ENCODE data around the gene DCAF5. TPM values are rescaled to one million over a fixed set of nuclear protein-coding genes. Genes with fewer than 3 reads are reported as not detected.

DCAF5 gene
- total RNA-seq, 1 experiment from 2014 or later: 29.1 TPM

DNA sequence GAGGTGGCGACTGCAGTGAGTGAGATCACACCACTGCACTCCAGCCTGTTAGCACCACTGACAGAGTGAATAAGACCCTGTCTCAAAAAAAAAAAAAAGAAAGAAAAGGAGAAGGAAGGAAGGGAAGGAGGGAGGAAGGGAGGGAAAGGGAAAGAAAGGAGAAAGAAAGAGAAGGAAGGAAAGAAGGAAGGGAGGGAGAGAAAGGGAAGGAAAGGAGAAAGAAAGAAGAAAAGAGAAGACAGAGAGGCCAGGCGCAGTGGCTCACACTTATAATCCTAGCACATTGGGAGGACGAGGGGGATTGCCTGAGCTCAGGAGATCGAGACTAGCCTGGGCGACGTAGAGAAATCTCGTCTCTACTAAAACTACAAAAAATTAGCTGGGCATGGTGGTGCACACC is 13.2 kb downstream of the DCAF5 start:
- POLR2A ChIA-PET (ENCODE audit: unreplicated experiment): no interaction called here
- H3K9me2 ChIP-seq (ENCODE audit: insufficient read depth): no peaks in the 10 kb centered on the region
- TF ChIP-seq EZH2 (IDR thresholded peaks at IDR 0.05; ENCODE audit: low read depth) (no peak), CTCF (conservative IDR thresholded peaks at IDR 0.05) (no peak)
- H2AFZ ChIP-seq: no peak overlapping the region
- no peak overlapping the region for H3K4me3 ChIP-seq
- H3F3A ChIP-seq (ENCODE audit: insufficient read depth, low read depth): peaks cover 8% of the 10 kb centered on the region; the same call in 1 of the 2 replicates
- H3K36me3 ChIP-seq (ENCODE audit: low read depth): no peaks in the 10 kb centered on the region
- peaks cover 18% of the 10 kb centered on the region; the same call in 1 of the 2 replicates for H3K79me2 ChIP-seq (ENCODE audit: low read depth)
- DNase-seq: no peak
- H3K9me3 ChIP-seq (ENCODE audit: insufficient read depth, low read depth): no peaks in the 10 kb centered on the region
- no peak overlapping the region for H3K4me2 ChIP-seq
- CTCF ChIA-PET: no interaction called here
- no peaks in the 10 kb centered on the region for H3K27me3 ChIP-seq (ENCODE audit: insufficient read depth, low read depth)
- no peaks in the 10 kb centered on the region for H3K4me1 ChIP-seq (replicated peaks; ENCODE audit: insufficient read depth)
- no peak overlapping the region for H3K27ac ChIP-seq
- peaks cover 4% of the 10 kb centered on the region; the same call in 1 of the 2 replicates for H4K20me1 ChIP-seq (ENCODE audit: insufficient read depth)
- BruUV-seq (replicated peaks): no TSS peak
- intact Hi-C loops (cut with micrococcal nuclease; ENCODE audit: unreplicated experiment): no loop called here

- peaks cover 23% of the 10 kb centered on the region for H3K79me2 ChIP-seq (ENCODE audit: low read depth)
- ChIA-PET POLR2A (ENCODE audit: unreplicated experiment) (interaction anchor here (0.7 kb wide), 1 partner anchor 121 kb away, joined by 5 read pairs; no protein-coding TSS in a partner anchor), CTCF (no interaction called here)
- no peak overlapping the region for H3K4me2 ChIP-seq
- DNase-seq: no peak
- peaks cover 16% of the 10 kb centered on the region for H3K4me1 ChIP-seq (replicated peaks; ENCODE audit: insufficient read depth)
- no peak overlapping the region for H3K27ac ChIP-seq
- no peak overlapping the region for H2AFZ ChIP-seq
- no peak for TF ChIP-seq EZH2 (IDR thresholded peaks at IDR 0.05; ENCODE audit: low read depth)
- TF ChIP-seq CTCF (conservative IDR thresholded peaks at IDR 0.05): no peak
- no peak overlapping the region for H3K4me3 ChIP-seq
- no peaks in the 10 kb centered on the region for H3K36me3 ChIP-seq (ENCODE audit: low read depth)
- peaks cover 16% of the 10 kb centered on the region; the same call in 1 of the 2 replicates for H3F3A ChIP-seq (ENCODE audit: insufficient read depth, low read depth)
- peaks cover 4% of the 10 kb centered on the region; the same call in 1 of the 2 replicates for H4K20me1 ChIP-seq (ENCODE audit: insufficient read depth)
- H3K9me3 ChIP-seq (ENCODE audit: insufficient read depth, low read depth): no peaks in the 10 kb centered on the region
- H3K9me2 ChIP-seq (ENCODE audit: insufficient read depth): no peaks in the 10 kb centered on the region
- BruUV-seq (replicated peaks): no TSS peak
- intact Hi-C loops (cut with micrococcal nuclease; ENCODE audit: unreplicated experiment): no loop called here
- H3K27me3 ChIP-seq (ENCODE audit: insufficient read depth, low read depth): no peaks in the 10 kb centered on the region
These were observed 14.9 kb downstream of the DCAF5 start for GRCh38 chr14:69137843-69138535.

GRCh38 chr14:69137416-69137815 is 15.5 kb downstream of the DCAF5 start:
- no peaks in the 10 kb centered on the region for H3K36me3 ChIP-seq (ENCODE audit: low read depth)
- peaks cover 4% of the 10 kb centered on the region; the same call in 1 of the 2 replicates for H4K20me1 ChIP-seq (ENCODE audit: insufficient read depth)
- no peak overlapping the region for H2AFZ ChIP-seq
- H3K4me2 ChIP-seq: no peak overlapping the region
- intact Hi-C loops (cut with micrococcal nuclease; ENCODE audit: unreplicated experiment): no loop called here
- peaks cover 27% of the 10 kb centered on the region for H3K79me2 ChIP-seq (ENCODE audit: low read depth)
- no peak overlapping the region for H3K27ac ChIP-seq
- no peaks in the 10 kb centered on the region for H3K9me2 ChIP-seq (ENCODE audit: insufficient read depth)
- TF ChIP-seq EZH2 (IDR thresholded peaks at IDR 0.05; ENCODE audit: low read depth) (no peak), CTCF (conservative IDR thresholded peaks at IDR 0.05) (no peak)
- no peaks in the 10 kb centered on the region for H3K27me3 ChIP-seq (ENCODE audit: insufficient read depth, low read depth)
- H3K4me3 ChIP-seq: no peak overlapping the region
- ChIA-PET POLR2A (ENCODE audit: unreplicated experiment) (no interaction called here), CTCF (no interaction called here)
- H3F3A ChIP-seq (ENCODE audit: insufficient read depth, low read depth): peaks cover 16% of the 10 kb centered on the region; the same call in 1 of the 2 replicates
- H3K4me1 ChIP-seq (replicated peaks; ENCODE audit: insufficient read depth): peaks cover 22% of the 10 kb centered on the region
- BruUV-seq (replicated peaks): no TSS peak
- H3K9me3 ChIP-seq (ENCODE audit: insufficient read depth, low read depth): no peaks in the 10 kb centered on the region
- DNase-seq: no peak
